GM12878 (cell line): ENCODE measurements around the gene SULT1C4. TPM values are rescaled to one million over a fixed set of nuclear protein-coding genes. Genes with fewer than 3 reads are reported as not detected.

Source experiments
- ATAC-seq: fragments of 200-7000 bp; cut with Tn5 transposase; 3 replicates; pipeline ENCODE4 v1.9.1; 2020; ENCODE audit warnings: mild to moderate bottlenecking, moderate library complexity
- BruUV-seq: library from RNA; stranded (reverse); fragments of 400-500 nt; replicated peaks from 2 replicates; lab custom pipeline; 2021; lab: Mats Ljungman, UMichigan
- CTCF ChIA-PET: fragments of 300-600 bp; sonication (Branson Sonifier 250); formaldehyde crosslinking; extraction: SDS; loops from one replicate; lab custom pipeline; 2021; ENCODE audit warnings: inconsistent platforms; lab: Yijun Ruan, JAX
- POLR2A ChIA-PET: fragments of 350-600 bp; formaldehyde crosslinking; extraction: SDS; loops from one replicate; lab custom pipeline; 2021; ENCODE audit warnings: inconsistent platforms; lab: Charles Lee
- RAD21 ChIA-PET: fragments of 300-600 bp; sonication (Branson Sonifier 250); formaldehyde crosslinking; loops from one replicate; lab custom pipeline; 2023; ENCODE audit warnings: antibody characterized with exemption; ENCODE audit not compliant: unreplicated experiment; lab: Charles Lee
- SMC1A ChIA-PET: fragments of 300-600 bp; sonication (Branson Sonifier 250); formaldehyde crosslinking; loops from one replicate; lab custom pipeline; 2023; ENCODE audit not compliant: unreplicated experiment, uncharacterized antibody; lab: Charles Lee
- DNase-seq: peaks from one replicate; pipeline ENCODE4 v3.0.0-alpha.2; 2011; ENCODE audit warnings: low read depth, low spot score
- FAIRE-seq: peaks from 3 replicates; lab custom pipeline; 2011; peaks lifted over from hg19 to GRCh38; lab: Jason Lieb, UNC
- H2AFZ ChIP-seq: 2 replicates; pipeline ENCODE4 v1.6.0; 2011; ENCODE audit warnings: low read depth, low read length, control low read depth; ENCODE audit not compliant: control insufficient read depth
- H3K27ac ChIP-seq: 2 replicates; pipeline ENCODE4 v1.5.1; 2011; ENCODE audit warnings: control low read depth; ENCODE audit not compliant: control insufficient read depth, insufficient read depth
- H3K27me3 ChIP-seq, 2 experiments: replicated peaks in 1 of 2; 2 replicates each; pipeline versions ENCODE4 v1.6.0 to v1.6.1; 2011; ENCODE audit warnings: low read length in 1 of 2; ENCODE audit not compliant: control insufficient read depth in 2 of 2, insufficient read depth in 2 of 2
- H3K36me3 ChIP-seq, 2 experiments: 2 replicates each; pipeline ENCODE4 v1.5.1; 2011; ENCODE audit warnings: low read length in 1 of 2; ENCODE audit not compliant: control insufficient read depth in 2 of 2, insufficient read depth in 2 of 2
- H3K4me1 ChIP-seq: 2 replicates; pipeline ENCODE4 v1.6.1; 2011; ENCODE audit warnings: mild to moderate bottlenecking, low read length, moderate library complexity, mixed read lengths; ENCODE audit not compliant: control insufficient read depth, insufficient read depth
- H3K4me2 ChIP-seq: 2 replicates; pipeline ENCODE4 v1.6.0; 2011; ENCODE audit warnings: control low read depth; ENCODE audit not compliant: control insufficient read depth, insufficient read depth
- H3K4me3 ChIP-seq: fragments of 200-600 bp; sonication (generic); 2 replicates; pipeline ENCODE4 v1.5.1; 2016
- H3K79me2 ChIP-seq: 2 replicates; pipeline ENCODE4 v1.6.0; 2011; ENCODE audit warnings: low read length; ENCODE audit not compliant: control insufficient read depth, insufficient read depth
- H3K9ac ChIP-seq: 2 replicates; pipeline ENCODE4 v1.8.0; 2011; ENCODE audit warnings: low read length, control low read depth, mixed read lengths; ENCODE audit not compliant: control insufficient read depth, insufficient read depth
- H3K9me3 ChIP-seq: replicated peaks from 3 replicates; pipeline ENCODE4 v1.5.1; 2011; ENCODE audit warnings: mild to moderate bottlenecking, low read length; ENCODE audit not compliant: control insufficient read depth, insufficient read depth
- H4K20me1 ChIP-seq: 2 replicates; pipeline ENCODE4 v1.6.0; 2011; ENCODE audit not compliant: control insufficient read depth, insufficient read depth
- CBFB ChIP-seq: IDR thresholded peaks from 2 replicates; pipeline ENCODE4 v1.6.1; 2016; ENCODE audit warnings: antibody characterized with exemption, low read depth
- IRF4 ChIP-seq: IDR thresholded peaks from 2 replicates; pipeline ENCODE4 v1.6.1; 2011; ENCODE audit warnings: low read depth, low read length
- KDM1A ChIP-seq: fragments of 200-600 bp; sonication (generic); IDR thresholded peaks from 2 replicates; pipeline ENCODE4 v1.6.1; 2016; ENCODE audit warnings: borderline replicate concordance
- NFYA ChIP-seq: IDR thresholded peaks from 2 replicates; pipeline ENCODE4 v1.6.1; 2011; ENCODE audit warnings: low read depth, mild to moderate bottlenecking, low read length, improper control_type of control experiment, borderline replicate concordance
- NR2C1 ChIP-seq: fragments of 450-650 bp; IDR thresholded peaks from 2 replicates; pipeline ENCODE4 v1.6.1; 2017; ENCODE audit warnings: antibody characterized with exemption, mild to moderate bottlenecking, moderate library complexity
- SMAD1 ChIP-seq: fragments of 450-650 bp; IDR thresholded peaks from 2 replicates; pipeline ENCODE4 v1.6.1; 2018; ENCODE audit warnings: mild to moderate bottlenecking, low read depth; ENCODE audit not compliant: partially characterized antibody
- SP1 ChIP-seq: IDR thresholded peaks from one replicate; pipeline ENCODE4 v1.6.1; 2011; ENCODE audit warnings: low read depth, low read length
- SUPT20H ChIP-seq: IDR thresholded peaks from 2 replicates; pipeline ENCODE4 v1.6.1; 2011; ENCODE audit warnings: low read depth, mild to moderate bottlenecking, low read length, moderate library complexity, borderline replicate concordance; ENCODE audit not compliant: control insufficient read depth
- SUZ12 ChIP-seq: fragments of 200-600 bp; sonication (generic); IDR thresholded peaks from one replicate; pipeline ENCODE4 v1.6.1; 2018; ENCODE audit warnings: antibody characterized with exemption, mild to moderate bottlenecking; ENCODE audit not compliant: unreplicated experiment
- TCF3 ChIP-seq: IDR thresholded peaks from 2 replicates; pipeline ENCODE4 v1.6.1; 2012; ENCODE audit warnings: low read depth, mild to moderate bottlenecking, low read length, borderline replicate concordance; ENCODE audit not compliant: insufficient read depth
- TCF7 ChIP-seq: IDR thresholded peaks from 2 replicates; pipeline ENCODE4 v1.6.1; 2014; ENCODE audit warnings: antibody characterized with exemption, borderline replicate concordance
- ZNF24 ChIP-seq: fragments of 450-650 bp; IDR thresholded peaks from 2 replicates; pipeline ENCODE4 v1.6.1; 2017; ENCODE audit warnings: antibody characterized with exemption, mild to moderate bottlenecking
- WGBS: methylation state at CpG from one replicate; pipeline ENCODE4 v1.1.6; 2016; ENCODE audit warnings: low lambda C conversion rate; ENCODE audit not compliant: insufficient replicate concordance, insufficient coverage; ENCODE audit errors: missing lambda C conversion rate; 5-methylcytosine and 5-hydroxymethylcytosine counted together
- in situ Hi-C: fragments of 300-500 bp; cut with MboI; formaldehyde crosslinking; loops from 9 replicates; pipeline ENCODE4 v1.14.3; 2018; ENCODE audit warnings: mixed read lengths
- intact Hi-C: fragments of 100-400 bp; cut with micrococcal nuclease; formaldehyde crosslinking; loops from one replicate; pipeline ENCODE4 v1.14.2; 2022; ENCODE audit not compliant: unreplicated experiment
- polyA plus RNA-seq, 11 experiments: library from polyadenylated mRNA; depleted of rRNA in 4 of 11; unstranded in 6 of 11; stranded (reverse) in 5 of 11; fragments of >200 nt; fragmentation: Nextera tagmentation in 4 of 11; fragmentation: Illumina TruSeq in 1 of 11; extraction: Ambion mirVana in 4 of 11; extraction: Trizol in 1 of 11; gene quantifications; 1 replicate in 1 of 11; 2 replicates in 10 of 11; pipeline versions ENCODE4 v1.2.1 to v1.2.3, GENCODE V29; 2011 to 2016; ENCODE audit warnings: inconsistent platforms in 2 of 11, missing spikeins in 2 of 11, low read depth in 1 of 11
- total RNA-seq, 4 experiments: library from RNA; depleted of rRNA in 3 of 4; stranded (reverse); fragments of >200 nt in 3 of 4; fragmentation: Illumina TruSeq in 1 of 4; extraction: Trizol in 1 of 4; gene quantifications; 2 replicates each; pipeline versions ENCODE4 v1.2.1 to v1.2.3, GENCODE V29; 2013 to 2021
- TF ChIP-seq, protein P1 (sequence below): fragments of 450-650 bp; conservative IDR thresholded peaks from 2 replicates; pipeline ENCODE4 v1.6.1; 2017; ENCODE audit warnings: mild to moderate bottlenecking, moderate library complexity
- TF ChIP-seq, protein P2 (sequence below): fragments of 450-650 bp; IDR thresholded peaks from 2 replicates; pipeline ENCODE4 v1.6.1; 2017; ENCODE audit warnings: antibody characterized with exemption, mild to moderate bottlenecking, moderate library complexity
- TF ChIP-seq, protein P3 (sequence below): IDR thresholded peaks from 2 replicates; pipeline ENCODE4 v1.6.1; 2011; ENCODE audit warnings: mild to moderate bottlenecking, low read depth, low read length, moderate library complexity; ENCODE audit not compliant: insufficient replicate concordance
- TF ChIP-seq, protein P4 (sequence below): IDR thresholded peaks from 2 replicates; pipeline ENCODE4 v1.6.1; 2012; ENCODE audit warnings: low read depth, low read length, improper control_type of control experiment
- TF ChIP-seq, protein P5 (sequence below): fragments of 450-650 bp; IDR thresholded peaks from 2 replicates; pipeline ENCODE4 v1.6.1; 2017; ENCODE audit warnings: low read depth, mild to moderate bottlenecking, moderate library complexity

SULT1C4 gene
- total and polyA plus RNA-seq, 10 of the 15 experiments (the other 5 are each of a cell fraction or from before 2014, with no cell fraction given) = 0.04 TPM; not detected in 9

DNA sequence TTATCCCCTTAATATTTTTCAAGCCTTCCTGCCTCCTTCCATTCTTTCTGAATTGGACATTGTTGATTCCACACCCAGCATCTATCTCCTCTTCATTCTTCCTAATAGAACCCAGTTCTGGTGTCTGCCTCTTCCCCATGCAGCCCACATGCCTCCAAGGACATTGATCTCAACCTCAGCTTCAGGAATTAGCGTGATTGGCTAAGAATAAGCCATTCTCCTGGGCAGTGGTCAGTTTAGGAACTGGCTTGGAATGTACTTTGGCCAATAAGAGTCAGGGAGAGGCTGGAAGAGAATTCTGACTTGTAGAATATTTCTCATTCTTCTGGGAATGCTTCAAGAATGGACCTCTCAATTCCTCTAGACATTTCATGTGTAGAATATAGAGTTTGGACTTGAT, 45.3 kb downstream of the SULT1C4 start:
- H2AFZ ChIP-seq = no peak overlapping the region
- 0% methylated on average over 1 of the region's 1 CpG for WGBS
- ATAC-seq (no peak), DNase-seq (no peak), FAIRE-seq (no peak)
- RAD21 ChIA-PET = no interaction called here
- no peak overlapping the region for H3K9ac ChIP-seq
- in situ Hi-C loops = no loop called here
- H3K27me3 ChIP-seq = no peaks in the 10 kb centered on the region
- SMC1A ChIA-PET = interaction anchor here (1.0 kb wide), 1 partner anchor 16 kb away, joined by 4 read pairs; no protein-coding TSS in a partner anchor
- intact Hi-C loops = no loop called here
- no peak overlapping the region for H3K4me2 ChIP-seq
- H3K36me3 ChIP-seq = no peaks in the 10 kb centered on the region
- BruUV-seq = no TSS peak
- H3K27ac ChIP-seq = no peak overlapping the region
- no peaks in the 10 kb centered on the region for H4K20me1 ChIP-seq
- CTCF ChIA-PET = no interaction called here
- H3K79me2 ChIP-seq = no peaks in the 10 kb centered on the region
- POLR2A ChIA-PET = no interaction called here
- no peaks in the 10 kb centered on the region for H3K4me1 ChIP-seq
- no peaks in the 10 kb centered on the region for H3K9me3 ChIP-seq
- H3K4me3 ChIP-seq = no peak overlapping the region
- TF ChIP-seq IRF4 = no peak
- TF ChIP-seq, protein P1, sequence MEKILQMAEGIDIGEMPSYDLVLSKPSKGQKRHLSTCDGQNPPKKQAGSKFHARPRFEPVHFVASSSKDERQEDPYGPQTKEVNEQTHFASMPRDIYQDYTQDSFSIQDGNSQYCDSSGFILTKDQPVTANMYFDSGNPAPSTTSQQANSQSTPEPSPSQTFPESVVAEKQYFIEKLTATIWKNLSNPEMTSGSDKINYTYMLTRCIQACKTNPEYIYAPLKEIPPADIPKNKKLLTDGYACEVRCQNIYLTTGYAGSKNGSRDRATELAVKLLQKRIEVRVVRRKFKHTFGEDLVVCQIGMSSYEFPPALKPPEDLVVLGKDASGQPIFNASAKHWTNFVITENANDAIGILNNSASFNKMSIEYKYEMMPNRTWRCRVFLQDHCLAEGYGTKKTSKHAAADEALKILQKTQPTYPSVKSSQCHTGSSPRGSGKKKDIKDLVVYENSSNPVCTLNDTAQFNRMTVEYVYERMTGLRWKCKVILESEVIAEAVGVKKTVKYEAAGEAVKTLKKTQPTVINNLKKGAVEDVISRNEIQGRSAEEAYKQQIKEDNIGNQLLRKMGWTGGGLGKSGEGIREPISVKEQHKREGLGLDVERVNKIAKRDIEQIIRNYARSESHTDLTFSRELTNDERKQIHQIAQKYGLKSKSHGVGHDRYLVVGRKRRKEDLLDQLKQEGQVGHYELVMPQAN = no peak
- no peak for TF ChIP-seq TCF7
- no peak for TF ChIP-seq NFYA
- no peak for TF ChIP-seq CBFB
- TF ChIP-seq, protein P2, sequence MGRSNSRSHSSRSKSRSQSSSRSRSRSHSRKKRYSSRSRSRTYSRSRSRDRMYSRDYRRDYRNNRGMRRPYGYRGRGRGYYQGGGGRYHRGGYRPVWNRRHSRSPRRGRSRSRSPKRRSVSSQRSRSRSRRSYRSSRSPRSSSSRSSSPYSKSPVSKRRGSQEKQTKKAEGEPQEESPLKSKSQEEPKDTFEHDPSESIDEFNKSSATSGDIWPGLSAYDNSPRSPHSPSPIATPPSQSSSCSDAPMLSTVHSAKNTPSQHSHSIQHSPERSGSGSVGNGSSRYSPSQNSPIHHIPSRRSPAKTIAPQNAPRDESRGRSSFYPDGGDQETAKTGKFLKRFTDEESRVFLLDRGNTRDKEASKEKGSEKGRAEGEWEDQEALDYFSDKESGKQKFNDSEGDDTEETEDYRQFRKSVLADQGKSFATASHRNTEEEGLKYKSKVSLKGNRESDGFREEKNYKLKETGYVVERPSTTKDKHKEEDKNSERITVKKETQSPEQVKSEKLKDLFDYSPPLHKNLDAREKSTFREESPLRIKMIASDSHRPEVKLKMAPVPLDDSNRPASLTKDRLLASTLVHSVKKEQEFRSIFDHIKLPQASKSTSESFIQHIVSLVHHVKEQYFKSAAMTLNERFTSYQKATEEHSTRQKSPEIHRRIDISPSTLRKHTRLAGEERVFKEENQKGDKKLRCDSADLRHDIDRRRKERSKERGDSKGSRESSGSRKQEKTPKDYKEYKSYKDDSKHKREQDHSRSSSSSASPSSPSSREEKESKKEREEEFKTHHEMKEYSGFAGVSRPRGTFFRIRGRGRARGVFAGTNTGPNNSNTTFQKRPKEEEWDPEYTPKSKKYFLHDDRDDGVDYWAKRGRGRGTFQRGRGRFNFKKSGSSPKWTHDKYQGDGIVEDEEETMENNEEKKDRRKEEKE = no peak
- no peak for TF ChIP-seq SUZ12
- TF ChIP-seq SP1 = no peak
- no peak for TF ChIP-seq SMAD1
- TF ChIP-seq KDM1A = no peak
- TF ChIP-seq TCF3 = no peak
- TF ChIP-seq, protein P3, sequence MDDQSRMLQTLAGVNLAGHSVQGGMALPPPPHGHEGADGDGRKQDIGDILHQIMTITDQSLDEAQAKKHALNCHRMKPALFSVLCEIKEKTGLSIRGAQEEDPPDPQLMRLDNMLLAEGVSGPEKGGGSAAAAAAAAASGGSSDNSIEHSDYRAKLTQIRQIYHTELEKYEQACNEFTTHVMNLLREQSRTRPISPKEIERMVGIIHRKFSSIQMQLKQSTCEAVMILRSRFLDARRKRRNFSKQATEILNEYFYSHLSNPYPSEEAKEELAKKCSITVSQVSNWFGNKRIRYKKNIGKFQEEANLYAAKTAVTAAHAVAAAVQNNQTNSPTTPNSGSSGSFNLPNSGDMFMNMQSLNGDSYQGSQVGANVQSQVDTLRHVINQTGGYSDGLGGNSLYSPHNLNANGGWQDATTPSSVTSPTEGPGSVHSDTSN = no peak
- no peak for TF ChIP-seq SUPT20H
- TF ChIP-seq NR2C1 = no peak
- TF ChIP-seq, protein P4, sequence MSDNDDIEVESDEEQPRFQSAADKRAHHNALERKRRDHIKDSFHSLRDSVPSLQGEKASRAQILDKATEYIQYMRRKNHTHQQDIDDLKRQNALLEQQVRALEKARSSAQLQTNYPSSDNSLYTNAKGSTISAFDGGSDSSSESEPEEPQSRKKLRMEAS = no peak
- TF ChIP-seq, protein P5, sequence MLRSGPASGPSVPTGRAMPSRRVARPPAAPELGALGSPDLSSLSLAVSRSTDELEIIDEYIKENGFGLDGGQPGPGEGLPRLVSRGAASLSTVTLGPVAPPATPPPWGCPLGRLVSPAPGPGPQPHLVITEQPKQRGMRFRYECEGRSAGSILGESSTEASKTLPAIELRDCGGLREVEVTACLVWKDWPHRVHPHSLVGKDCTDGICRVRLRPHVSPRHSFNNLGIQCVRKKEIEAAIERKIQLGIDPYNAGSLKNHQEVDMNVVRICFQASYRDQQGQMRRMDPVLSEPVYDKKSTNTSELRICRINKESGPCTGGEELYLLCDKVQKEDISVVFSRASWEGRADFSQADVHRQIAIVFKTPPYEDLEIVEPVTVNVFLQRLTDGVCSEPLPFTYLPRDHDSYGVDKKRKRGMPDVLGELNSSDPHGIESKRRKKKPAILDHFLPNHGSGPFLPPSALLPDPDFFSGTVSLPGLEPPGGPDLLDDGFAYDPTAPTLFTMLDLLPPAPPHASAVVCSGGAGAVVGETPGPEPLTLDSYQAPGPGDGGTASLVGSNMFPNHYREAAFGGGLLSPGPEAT = no peak
- no peak for TF ChIP-seq ZNF24
